ENCODE measurements around the gene SECISBP2.
"Not testable (repeated sequence)": the region's sequence is repeated elsewhere in the genome, so short reads cannot be mapped to it uniquely, and the experiment has no call there.

SECISBP2 gene

DNA sequence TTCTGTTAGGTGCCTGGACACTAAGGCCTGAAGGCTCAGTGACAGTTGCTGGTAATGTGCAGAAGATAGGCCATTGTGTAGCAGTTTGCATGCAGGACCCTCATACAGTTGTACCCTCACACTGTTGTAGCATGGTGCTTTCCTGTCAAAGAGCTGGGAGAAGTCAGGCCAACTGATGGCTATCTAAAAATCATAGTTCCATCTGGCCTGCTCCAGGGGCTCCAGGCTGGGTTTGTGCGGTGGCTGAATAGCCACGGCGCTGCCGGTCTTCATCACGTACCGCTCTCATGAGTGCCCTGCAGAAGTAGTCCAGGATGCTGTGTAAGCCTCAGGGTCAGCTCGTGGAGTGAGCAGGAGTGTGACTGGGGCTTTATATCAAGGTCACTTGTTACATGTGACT is 12.2 kb downstream of the SECISBP2 start:
- TF ChIP-seq, protein P1, sequence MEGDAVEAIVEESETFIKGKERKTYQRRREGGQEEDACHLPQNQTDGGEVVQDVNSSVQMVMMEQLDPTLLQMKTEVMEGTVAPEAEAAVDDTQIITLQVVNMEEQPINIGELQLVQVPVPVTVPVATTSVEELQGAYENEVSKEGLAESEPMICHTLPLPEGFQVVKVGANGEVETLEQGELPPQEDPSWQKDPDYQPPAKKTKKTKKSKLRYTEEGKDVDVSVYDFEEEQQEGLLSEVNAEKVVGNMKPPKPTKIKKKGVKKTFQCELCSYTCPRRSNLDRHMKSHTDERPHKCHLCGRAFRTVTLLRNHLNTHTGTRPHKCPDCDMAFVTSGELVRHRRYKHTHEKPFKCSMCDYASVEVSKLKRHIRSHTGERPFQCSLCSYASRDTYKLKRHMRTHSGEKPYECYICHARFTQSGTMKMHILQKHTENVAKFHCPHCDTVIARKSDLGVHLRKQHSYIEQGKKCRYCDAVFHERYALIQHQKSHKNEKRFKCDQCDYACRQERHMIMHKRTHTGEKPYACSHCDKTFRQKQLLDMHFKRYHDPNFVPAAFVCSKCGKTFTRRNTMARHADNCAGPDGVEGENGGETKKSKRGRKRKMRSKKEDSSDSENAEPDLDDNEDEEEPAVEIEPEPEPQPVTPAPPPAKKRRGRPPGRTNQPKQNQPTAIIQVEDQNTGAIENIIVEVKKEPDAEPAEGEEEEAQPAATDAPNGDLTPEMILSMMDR (IDR thresholded peaks at IDR 0.05; ENCODE audit: low read depth, low read length), result no peak
- in situ Hi-C loops (cut with HindIII; ENCODE audit: low sequenced_read_pairs), result no loop called here
- DNase-seq (ENCODE audit: low read depth, low spot score), result no peak
- no peak overlapping the region for H3K4me3 ChIP-seq (ENCODE audit: low read depth, low read length)

DNA sequence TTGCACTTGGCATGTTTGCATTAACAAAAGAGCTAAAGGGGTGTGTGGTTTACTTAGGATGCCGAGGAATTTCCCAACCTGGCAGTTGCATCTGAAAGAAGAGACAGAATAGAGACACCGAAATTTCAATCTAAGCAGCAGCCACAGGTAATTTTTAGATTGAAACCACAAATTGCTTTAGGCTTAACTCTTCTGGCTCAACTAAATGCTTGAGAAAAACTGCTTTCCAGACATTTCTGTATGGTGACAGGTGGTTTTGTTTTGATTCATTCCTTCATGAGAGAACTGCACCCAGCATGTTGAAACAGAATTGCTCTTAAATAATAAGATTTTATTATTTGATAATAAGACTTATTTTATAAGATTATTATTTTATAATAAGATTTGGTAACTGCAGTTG is 21.5 kb downstream of the SECISBP2 start:
- no peak for DNase-seq (ENCODE audit: low read depth, low spot score)
- H3K4me3 ChIP-seq (ENCODE audit: low read depth, low read length), result no peak overlapping the region
- in situ Hi-C loops (cut with HindIII; ENCODE audit: low sequenced_read_pairs), result no loop called here

DNA sequence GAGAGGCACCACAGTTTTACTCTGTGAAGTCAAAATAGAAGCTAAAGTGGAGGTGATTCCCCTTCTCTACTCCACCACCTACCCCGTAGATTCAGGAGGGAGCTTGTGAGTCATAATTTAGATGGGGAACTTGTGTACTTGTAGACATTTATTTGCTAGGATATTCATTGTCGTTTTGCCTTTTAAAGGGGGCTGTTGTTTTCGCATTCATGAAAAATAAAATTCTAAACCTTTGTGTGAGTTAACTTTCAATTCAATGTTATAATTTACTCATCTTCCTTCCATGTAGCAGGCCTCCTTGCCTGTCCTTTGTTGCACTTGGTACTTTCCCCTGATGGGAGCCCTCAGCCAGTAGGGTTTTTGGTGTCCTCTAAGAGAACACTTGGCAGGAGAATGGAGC is 22.0 kb downstream of the SECISBP2 start:
- no peak for DNase-seq (ENCODE audit: low read depth, low spot score)
- in situ Hi-C loops (cut with HindIII; ENCODE audit: low sequenced_read_pairs), result no loop called here
- no peak overlapping the region for H3K4me3 ChIP-seq (ENCODE audit: low read depth, low read length)
- TF ChIP-seq, protein P1 (IDR thresholded peaks at IDR 0.05; ENCODE audit: low read depth, low read length), result no peak

More for the DNA sequence above, 21.5 kb downstream of the SECISBP2 start:
- TF ChIP-seq, protein P1 (IDR thresholded peaks at IDR 0.05; ENCODE audit: low read depth, low read length), result no peak

DNA sequence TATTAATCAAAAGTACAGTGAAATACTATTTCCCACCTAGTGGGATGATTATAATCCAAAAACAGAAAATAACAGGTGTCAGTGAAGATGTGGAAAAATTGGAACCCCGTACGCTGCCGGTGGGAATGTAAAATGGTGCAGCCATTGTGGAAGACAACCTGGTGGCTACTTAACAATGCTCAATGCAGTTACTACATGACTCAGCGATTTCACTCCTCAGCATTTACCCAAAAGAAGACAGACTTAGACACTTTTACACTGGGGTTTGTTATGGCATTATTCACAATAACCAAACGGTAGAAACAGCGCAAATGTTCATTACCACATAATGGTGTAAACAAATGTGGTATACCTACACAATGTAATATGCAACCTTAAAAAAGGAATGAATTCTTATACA is 23.9 kb downstream of the SECISBP2 start:
- no peak for DNase-seq (ENCODE audit: low read depth, low spot score)
- TF ChIP-seq, protein P1 (IDR thresholded peaks at IDR 0.05; ENCODE audit: low read depth, low read length), result no peak
- H3K4me3 ChIP-seq (ENCODE audit: low read depth, low read length), result no peak overlapping the region
- in situ Hi-C loops (cut with HindIII; ENCODE audit: low sequenced_read_pairs), result no loop called here

DNA sequence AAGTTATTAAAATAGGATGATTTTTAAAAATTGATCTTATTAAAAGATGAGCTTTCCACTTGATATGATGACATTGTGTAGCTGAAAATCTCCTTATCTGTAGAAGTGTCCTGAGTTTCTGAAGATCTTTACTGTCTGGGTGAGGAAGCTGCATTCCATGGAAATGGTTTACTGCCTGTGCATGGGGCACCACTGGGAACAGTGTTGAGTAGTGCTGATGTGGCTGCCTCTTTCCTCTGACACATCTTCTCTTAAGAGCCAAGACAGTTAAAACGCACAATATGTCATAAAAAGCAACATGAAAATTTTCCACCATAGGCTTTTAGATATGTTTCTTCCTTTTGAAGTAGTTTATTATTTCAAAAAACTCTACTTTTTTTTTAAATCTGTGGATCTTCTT is 24.6 kb downstream of the SECISBP2 start:
- TF ChIP-seq, protein P1 (IDR thresholded peaks at IDR 0.05; ENCODE audit: low read depth, low read length), result no peak
- in situ Hi-C loops (cut with HindIII; ENCODE audit: low sequenced_read_pairs), result no loop called here
- H3K4me3 ChIP-seq (ENCODE audit: low read depth, low read length), result no peak overlapping the region
- no peak for DNase-seq (ENCODE audit: low read depth, low spot score)

DNA sequence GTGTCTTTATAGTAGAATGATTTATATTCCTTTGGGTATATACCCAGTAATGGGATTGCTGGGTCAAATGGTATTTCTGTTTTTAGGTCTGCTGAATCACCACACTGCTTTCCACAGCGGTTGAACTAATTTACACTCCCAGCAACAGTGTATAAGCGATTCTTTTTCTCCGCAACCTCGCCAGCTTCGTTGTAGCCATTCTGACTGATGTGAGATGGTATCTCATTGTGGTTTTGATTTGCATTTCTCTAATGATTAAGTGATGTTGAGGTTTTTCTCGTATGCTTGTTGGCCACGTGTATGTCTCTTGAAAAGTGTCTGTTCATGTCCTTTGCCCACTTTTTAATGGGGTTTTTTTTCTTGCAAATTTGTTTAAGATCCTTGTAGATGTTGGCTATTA is 25.5 kb downstream of the SECISBP2 start:
- H3K4me3 ChIP-seq (ENCODE audit: low read depth, low read length); in situ Hi-C loops (cut with HindIII; ENCODE audit: low sequenced_read_pairs); DNase-seq (ENCODE audit: low read depth, low spot score): not testable (repeated sequence)

DNA sequence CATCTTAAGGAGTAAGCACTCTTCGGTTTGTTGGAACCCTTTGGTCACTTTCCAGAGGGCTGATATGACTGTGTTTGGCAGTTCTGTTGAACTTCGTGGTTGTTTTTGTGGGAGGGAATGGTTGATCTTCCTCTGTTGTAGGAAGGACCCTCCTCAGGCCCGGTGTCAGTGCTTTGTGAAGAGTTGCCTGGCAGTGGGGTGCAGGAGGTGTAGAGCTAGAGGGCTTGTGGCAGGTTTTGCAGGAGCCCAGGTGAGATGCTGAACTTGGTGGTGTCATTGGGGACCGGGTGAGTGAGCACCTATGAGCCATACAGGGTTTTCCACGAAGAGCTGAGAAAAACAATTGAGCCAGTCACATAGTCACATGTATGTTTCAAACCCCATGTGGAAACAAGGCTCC is 27.2 kb downstream of the SECISBP2 start:
- TF ChIP-seq, protein P1 (IDR thresholded peaks at IDR 0.05; ENCODE audit: low read depth, low read length), result no peak
- in situ Hi-C loops (cut with HindIII; ENCODE audit: low sequenced_read_pairs), result no loop called here
- H3K4me3 ChIP-seq (ENCODE audit: low read depth, low read length), result no peak overlapping the region
- no peak for DNase-seq (ENCODE audit: low read depth, low spot score)
